Measurements from ENCODE around the gene NDUFAF3.

The NDUFAF3 gene

DNA sequence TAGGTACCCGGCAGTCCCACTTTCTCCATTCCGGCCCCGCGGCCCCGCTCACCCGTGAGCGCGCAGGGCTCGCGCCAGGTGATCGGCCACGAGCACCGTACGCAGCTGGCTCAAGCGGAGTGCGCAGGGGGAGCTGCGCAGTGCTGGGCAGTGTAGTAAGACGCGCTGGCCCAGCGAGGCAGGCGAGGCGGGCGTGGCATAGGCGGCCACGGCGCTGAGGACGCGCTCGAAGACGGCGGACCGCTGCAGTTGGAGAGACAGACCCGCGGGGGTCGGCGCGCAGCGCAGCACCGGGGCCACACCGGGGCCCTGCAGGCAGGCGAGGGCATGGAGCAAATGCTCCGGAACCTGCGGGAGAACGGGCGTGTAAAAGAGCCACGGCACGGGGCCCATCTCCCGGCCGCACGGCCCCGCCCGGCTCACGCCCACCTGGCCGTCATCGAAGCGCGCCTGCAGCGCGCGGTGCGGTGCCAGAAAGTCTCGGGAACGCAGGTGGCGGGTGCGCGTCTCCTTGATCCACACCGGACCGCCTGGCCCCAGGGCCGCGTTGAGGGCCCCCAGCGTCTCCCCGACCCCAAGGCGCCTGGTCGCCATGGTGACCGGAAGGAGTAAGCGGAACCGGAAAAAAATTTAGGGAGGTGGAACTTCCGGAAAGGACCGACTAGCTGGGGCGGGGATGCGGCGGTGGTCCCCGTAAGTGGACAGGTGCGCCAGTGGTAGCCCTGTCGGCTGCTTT, 3.8 kb upstream of the NDUFAF3 start, which contains the start of gene DALRD3:
Gene DALRD3 (minus strand): TSS at position 610 of the 736 bp plus-strand sequence. CDS start 16 bp downstream, at position 594.
- H3K9me3 ChIP-seq (ENCODE audit: control insufficient read depth in 5 of 5, low read length in 5 of 5): no peaks in the 10 kb centered on the region
- H3K36me3 ChIP-seq (ENCODE audit: control insufficient read depth in 5 of 5, insufficient read depth in 5 of 5, low read length in 5 of 5): peaks cover 0 to 40% (median 36%) of the 10 kb centered on the region in 5 donors
- peaks cover 10 to 56% (median 47%) of the 10 kb centered on the region in 5 donors for H3K4me1 ChIP-seq (ENCODE audit: control insufficient read depth in 5 of 5, insufficient read depth in 5 of 5, low read length in 5 of 5)
- H3K27me3 ChIP-seq (ENCODE audit: control insufficient read depth in 5 of 5, insufficient read depth in 4 of 5, low read length in 5 of 5): no peaks in the 10 kb centered on the region
- H3K27ac ChIP-seq (ENCODE audit: low read depth, low read length): peak within 1 kb of the TSS; percentile 98
- peak within 1 kb of the TSS in 4 of 5 donors; percentile 40 to 76 (median 53) for H3K9ac ChIP-seq (ENCODE audit: low read length in 5 of 5)
- peak within 1 kb of the TSS; percentile 62 to 89 (median 83) for H3K4me3 ChIP-seq (ENCODE audit: low read depth in 1 of 5, low read length in 5 of 5)

DNA sequence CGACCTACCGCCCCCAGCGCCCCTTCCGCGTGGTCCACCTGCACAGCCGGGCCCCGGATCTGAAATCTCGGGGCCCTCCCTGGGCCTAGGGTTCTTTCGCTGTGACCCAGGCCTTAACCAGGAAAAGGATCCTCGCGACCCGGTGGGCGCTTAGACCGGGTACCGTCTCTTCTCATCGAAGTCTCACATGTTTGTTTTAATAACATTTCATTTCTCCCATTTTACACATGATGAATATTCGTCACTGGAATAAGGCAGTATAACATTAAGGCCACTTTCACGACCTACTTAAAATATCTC, 3.3 kb upstream of the NDUFAF3 start:
- Histone ChIP-seq H3K9me3 (ENCODE audit: control insufficient read depth in 5 of 5, low read length in 5 of 5) (no peaks in the 10 kb centered on the region), H3K36me3 (ENCODE audit: control insufficient read depth in 5 of 5, insufficient read depth in 5 of 5, low read length in 5 of 5) (peaks cover 0 to 40% (median 33%) of the 10 kb centered on the region in 5 donors), H3K9ac (ENCODE audit: low read length in 5 of 5) (peak overlapping the region in 4 of 5 donors; percentile 40 to 76 (median 53)), H3K27me3 (ENCODE audit: control insufficient read depth in 5 of 5, insufficient read depth in 4 of 5, low read length in 5 of 5) (no peaks in the 10 kb centered on the region), H3K4me1 (ENCODE audit: control insufficient read depth in 5 of 5, insufficient read depth in 5 of 5, low read length in 5 of 5) (peaks cover 10 to 58% (median 50%) of the 10 kb centered on the region in 5 donors), H3K4me3 (ENCODE audit: low read depth in 1 of 5, low read length in 5 of 5) (peak overlapping the region; percentile 62 to 89 (median 83)), H3K27ac (ENCODE audit: low read depth, low read length) (no peak overlapping the region)

DNA sequence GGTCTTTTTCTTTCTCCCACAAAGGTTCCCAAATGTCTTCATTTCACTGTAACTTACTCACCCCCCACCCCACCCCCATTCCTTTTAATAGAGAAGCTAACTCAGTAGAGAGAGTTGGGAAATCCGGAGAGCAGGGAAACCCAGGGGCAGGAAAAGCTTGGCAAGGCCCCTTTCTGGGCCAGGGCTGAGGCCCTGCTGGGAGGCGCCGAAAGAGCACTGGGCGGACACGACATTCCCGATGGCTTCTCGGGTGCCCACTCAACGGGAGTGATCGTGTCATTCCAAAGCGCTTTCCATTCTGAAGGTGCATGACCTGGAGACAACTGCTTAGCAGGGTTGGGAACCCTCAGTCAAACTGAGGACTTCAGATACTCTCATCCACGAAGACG, 2.0 kb upstream of the NDUFAF3 start:
- Histone ChIP-seq H3K9me3 (ENCODE audit: control insufficient read depth in 5 of 5, low read length in 5 of 5) (no peaks in the 10 kb centered on the region), H3K36me3 (ENCODE audit: control insufficient read depth in 5 of 5, insufficient read depth in 5 of 5, low read length in 5 of 5) (peaks cover 0 to 41% (median 35%) of the 10 kb centered on the region in 5 donors), H3K4me1 (ENCODE audit: control insufficient read depth in 5 of 5, insufficient read depth in 5 of 5, low read length in 5 of 5) (peaks cover 10 to 66% (median 50%) of the 10 kb centered on the region in 5 donors), H3K9ac (ENCODE audit: low read length in 5 of 5) (peak overlapping the region in 4 of 5 donors; percentile 52 to 98 (median 90)), H3K27me3 (ENCODE audit: control insufficient read depth in 5 of 5, insufficient read depth in 4 of 5, low read length in 5 of 5) (no peaks in the 10 kb centered on the region), H3K27ac (ENCODE audit: low read depth, low read length) (peak overlapping the region; percentile 98), H3K4me3 (ENCODE audit: low read depth in 1 of 5, low read length in 5 of 5) (peak overlapping the region; percentile 62 to 95 (median 84))

DNA sequence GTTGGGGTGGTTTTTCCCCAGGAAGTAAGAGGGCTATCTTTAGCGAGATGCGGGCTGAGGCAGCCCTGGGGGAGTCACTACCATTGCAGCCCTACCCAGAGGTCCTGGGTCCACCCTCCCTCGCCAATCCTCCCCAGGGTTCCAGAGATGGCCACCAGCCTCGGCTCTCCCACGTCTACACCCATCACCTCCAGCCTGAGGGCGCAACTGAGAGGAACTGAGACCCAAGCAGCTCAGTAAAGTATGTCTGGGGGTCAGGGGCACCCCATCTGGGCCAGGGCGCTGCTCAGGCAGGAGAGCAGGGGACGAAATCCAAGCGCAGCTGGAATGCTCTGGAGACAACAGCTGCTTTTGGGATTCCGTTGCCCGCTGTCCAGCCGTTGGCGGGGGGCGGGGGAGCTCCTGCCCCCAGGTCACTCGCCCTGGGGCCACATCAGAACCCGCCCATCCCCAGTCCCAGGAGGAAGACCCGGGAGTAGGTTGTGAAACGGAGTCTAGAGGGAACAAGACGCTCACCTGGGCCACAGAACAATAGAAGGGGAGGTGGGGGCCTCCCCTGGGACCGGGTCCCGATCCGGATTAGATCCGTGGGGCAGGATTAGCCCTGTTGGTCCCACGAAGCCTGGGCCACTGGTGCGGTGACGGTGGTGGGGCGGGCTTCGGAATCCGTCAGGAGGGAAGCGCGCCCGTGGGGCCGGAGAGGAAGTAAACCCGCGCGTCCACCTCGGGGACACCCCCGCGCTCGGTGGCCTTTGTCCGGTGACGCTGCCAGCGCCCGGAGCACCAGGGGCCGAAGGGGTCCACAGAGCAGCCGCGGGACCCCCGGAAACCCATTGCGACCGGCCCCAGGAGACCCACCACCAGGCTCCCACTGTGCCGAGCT, 1.4 kb upstream of the NDUFAF3 start:
- peak overlapping the region; percentile 98 for H3K27ac ChIP-seq (ENCODE audit: low read depth, low read length)
- H3K9ac ChIP-seq (ENCODE audit: low read length in 5 of 5): peak overlapping the region; percentile 52 to 98 (median 96)
- H3K4me1 ChIP-seq (ENCODE audit: control insufficient read depth in 5 of 5, insufficient read depth in 5 of 5, low read length in 5 of 5): peaks cover 10 to 72% (median 55%) of the 10 kb centered on the region in 5 donors
- H3K4me3 ChIP-seq (ENCODE audit: low read depth in 1 of 5, low read length in 5 of 5): peak overlapping the region; percentile 62 to 95 (median 84)
- H3K9me3 ChIP-seq (ENCODE audit: control insufficient read depth in 5 of 5, low read length in 5 of 5): no peaks in the 10 kb centered on the region
- no peaks in the 10 kb centered on the region for H3K27me3 ChIP-seq (ENCODE audit: control insufficient read depth in 5 of 5, insufficient read depth in 4 of 5, low read length in 5 of 5)
- peaks cover 0 to 41% (median 35%) of the 10 kb centered on the region in 5 donors for H3K36me3 ChIP-seq (ENCODE audit: control insufficient read depth in 5 of 5, insufficient read depth in 5 of 5, low read length in 5 of 5)

DNA sequence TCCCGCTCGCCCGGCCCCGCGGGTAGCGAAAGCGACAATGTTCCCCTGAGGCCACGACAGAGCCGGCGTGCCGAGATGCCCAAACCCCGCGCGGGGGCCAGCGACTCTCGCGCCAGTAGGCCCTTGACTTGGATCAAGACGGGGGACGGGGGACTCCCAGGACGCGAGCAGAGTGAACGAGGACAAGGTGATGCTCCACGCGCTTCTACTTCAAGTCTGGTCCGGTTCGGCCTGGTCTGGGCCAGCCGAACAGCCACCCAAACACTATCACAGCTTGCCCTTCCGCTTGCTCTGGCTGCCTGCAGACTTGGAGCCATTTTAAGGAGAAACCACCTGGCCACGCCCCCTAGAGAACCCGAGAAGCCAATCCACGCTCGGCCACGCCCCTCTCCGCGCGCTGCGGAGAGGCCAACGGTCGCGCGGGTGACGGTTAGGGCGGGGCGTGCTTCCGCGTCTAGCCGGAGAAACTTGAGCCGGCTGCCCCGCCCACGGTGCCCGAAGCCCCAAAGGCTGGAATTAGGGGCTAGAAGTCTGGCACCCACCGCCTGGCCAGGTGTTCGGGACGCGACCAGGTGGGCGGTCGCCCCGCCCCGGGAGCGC, 608 bp upstream of the NDUFAF3 start:
- peaks cover 10 to 73% (median 56%) of the 10 kb centered on the region in 5 donors for H3K4me1 ChIP-seq (ENCODE audit: control insufficient read depth in 5 of 5, insufficient read depth in 5 of 5, low read length in 5 of 5)

DNA sequence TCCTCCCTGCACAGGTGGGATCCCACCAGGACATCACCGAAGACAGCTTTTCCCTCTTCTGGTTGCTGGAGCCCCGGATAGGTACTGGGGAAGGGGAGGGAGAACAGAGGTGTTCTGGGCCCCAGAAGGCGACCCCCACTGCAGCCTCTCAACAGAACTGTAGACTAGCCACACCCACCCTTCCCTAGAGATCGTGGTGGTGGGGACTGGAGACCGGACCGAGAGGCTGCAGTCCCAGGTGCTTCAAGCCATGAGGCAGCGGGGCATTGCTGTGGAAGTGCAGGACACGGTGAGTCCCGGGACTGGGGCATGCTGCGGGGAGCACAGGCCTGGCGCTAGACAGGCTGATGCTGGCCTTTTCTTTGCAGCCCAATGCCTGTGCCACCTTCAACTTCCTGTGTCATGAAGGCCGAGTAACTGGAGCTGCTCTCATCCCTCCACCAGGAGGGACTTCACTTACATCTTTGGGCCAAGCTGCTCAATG, 809 bp downstream of the NDUFAF3 start:
- peak overlapping the region; percentile 90 to 98 (median 96) for H3K9ac ChIP-seq (ENCODE audit: low read length in 5 of 5)
- H3K36me3 ChIP-seq (ENCODE audit: control insufficient read depth in 5 of 5, insufficient read depth in 5 of 5, low read length in 5 of 5): peaks cover 0 to 40% (median 36%) of the 10 kb centered on the region in 5 donors
- H3K27me3 ChIP-seq (ENCODE audit: control insufficient read depth in 5 of 5, insufficient read depth in 4 of 5, low read length in 5 of 5): no peaks in the 10 kb centered on the region
- peaks cover 9 to 71% (median 48%) of the 10 kb centered on the region in 5 donors for H3K4me1 ChIP-seq (ENCODE audit: control insufficient read depth in 5 of 5, insufficient read depth in 5 of 5, low read length in 5 of 5)
- peak overlapping the region; percentile 98 for H3K27ac ChIP-seq (ENCODE audit: low read depth, low read length)
- H3K9me3 ChIP-seq (ENCODE audit: control insufficient read depth in 5 of 5, low read length in 5 of 5): no peaks in the 10 kb centered on the region
- H3K4me3 ChIP-seq (ENCODE audit: low read depth in 1 of 5, low read length in 5 of 5): peak overlapping the region; percentile 78 to 95 (median 92)

More for the DNA sequence above, 608 bp upstream of the NDUFAF3 start:
- H3K9me3 ChIP-seq (ENCODE audit: control insufficient read depth in 5 of 5, low read length in 5 of 5): no peaks in the 10 kb centered on the region
- peak overlapping the region; percentile 98 for H3K27ac ChIP-seq (ENCODE audit: low read depth, low read length)
- H3K9ac ChIP-seq (ENCODE audit: low read length in 5 of 5): peak overlapping the region in 4 of 5 donors; percentile 90 to 98 (median 96)
- no peaks in the 10 kb centered on the region for H3K27me3 ChIP-seq (ENCODE audit: control insufficient read depth in 5 of 5, insufficient read depth in 4 of 5, low read length in 5 of 5)
- peaks cover 0 to 41% (median 35%) of the 10 kb centered on the region in 5 donors for H3K36me3 ChIP-seq (ENCODE audit: control insufficient read depth in 5 of 5, insufficient read depth in 5 of 5, low read length in 5 of 5)
- H3K4me3 ChIP-seq (ENCODE audit: low read depth in 1 of 5, low read length in 5 of 5): peak overlapping the region; percentile 72 to 95 (median 84)

DNA sequence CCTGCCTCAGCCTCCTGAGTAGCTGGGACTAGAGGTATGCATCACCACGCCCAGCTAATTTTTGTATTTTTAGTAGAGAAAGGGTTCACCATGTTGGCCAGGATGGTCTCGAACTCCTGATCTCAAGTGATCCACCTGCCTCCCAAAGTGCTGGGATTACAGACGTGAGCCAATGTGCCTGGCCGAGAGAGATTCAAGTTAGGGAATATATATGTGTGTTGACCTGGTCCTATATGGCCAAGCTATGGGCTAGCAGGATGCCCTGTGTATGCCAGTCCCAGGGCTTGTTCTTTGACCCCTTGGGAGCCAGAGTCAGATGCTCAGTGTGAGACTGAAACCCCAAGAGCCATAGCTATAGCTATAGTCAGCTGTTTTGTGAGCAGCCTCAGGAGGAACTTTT, 1.9 kb downstream of the NDUFAF3 start:
- no peak overlapping the region for H3K4me3 ChIP-seq (ENCODE audit: low read depth in 1 of 5, low read length in 5 of 5)
- H3K27ac ChIP-seq (ENCODE audit: low read depth, low read length): no peak overlapping the region
- H3K9me3 ChIP-seq (ENCODE audit: control insufficient read depth in 5 of 5, low read length in 5 of 5): no peaks in the 10 kb centered on the region
- H3K36me3 ChIP-seq (ENCODE audit: control insufficient read depth in 5 of 5, insufficient read depth in 5 of 5, low read length in 5 of 5): peaks cover 0 to 40% (median 36%) of the 10 kb centered on the region in 5 donors
- H3K4me1 ChIP-seq (ENCODE audit: control insufficient read depth in 5 of 5, insufficient read depth in 5 of 5, low read length in 5 of 5): peaks cover 14 to 71% (median 50%) of the 10 kb centered on the region in 5 donors
- no peak overlapping the region for H3K9ac ChIP-seq (ENCODE audit: low read length in 5 of 5)
- H3K27me3 ChIP-seq (ENCODE audit: control insufficient read depth in 5 of 5, insufficient read depth in 4 of 5, low read length in 5 of 5): no peaks in the 10 kb centered on the region

DNA sequence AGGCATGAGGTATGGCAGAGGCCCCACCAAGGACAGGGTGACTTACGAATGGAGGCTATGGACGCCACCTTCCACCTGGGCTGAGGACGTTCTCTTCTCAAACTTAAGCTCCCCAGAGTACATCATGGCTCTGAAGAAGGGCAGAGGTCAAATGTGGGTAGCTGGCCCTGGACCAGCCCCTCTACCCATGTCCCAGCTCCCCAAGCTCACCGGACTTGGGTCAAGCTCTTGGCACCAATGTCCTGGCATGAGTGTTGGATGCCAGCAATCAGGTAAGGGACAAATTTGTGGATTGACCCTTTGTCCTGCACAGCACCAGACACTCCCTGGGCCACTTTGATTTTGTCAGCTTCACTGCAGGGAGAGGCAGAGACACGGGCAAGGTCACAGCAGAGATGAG, 2.5 kb downstream of the NDUFAF3 start:
- peaks cover 15 to 69% (median 49%) of the 10 kb centered on the region in 5 donors for H3K4me1 ChIP-seq (ENCODE audit: control insufficient read depth in 5 of 5, insufficient read depth in 5 of 5, low read length in 5 of 5)
- no peak overlapping the region for H3K4me3 ChIP-seq (ENCODE audit: low read depth in 1 of 5, low read length in 5 of 5)
- peaks cover 0 to 40% (median 36%) of the 10 kb centered on the region in 5 donors for H3K36me3 ChIP-seq (ENCODE audit: control insufficient read depth in 5 of 5, insufficient read depth in 5 of 5, low read length in 5 of 5)
- H3K9me3 ChIP-seq (ENCODE audit: control insufficient read depth in 5 of 5, low read length in 5 of 5): no peaks in the 10 kb centered on the region
- no peaks in the 10 kb centered on the region for H3K27me3 ChIP-seq (ENCODE audit: control insufficient read depth in 5 of 5, insufficient read depth in 4 of 5, low read length in 5 of 5)
- H3K27ac ChIP-seq (ENCODE audit: low read depth, low read length): no peak overlapping the region
- H3K9ac ChIP-seq (ENCODE audit: low read length in 5 of 5): no peak overlapping the region

DNA sequence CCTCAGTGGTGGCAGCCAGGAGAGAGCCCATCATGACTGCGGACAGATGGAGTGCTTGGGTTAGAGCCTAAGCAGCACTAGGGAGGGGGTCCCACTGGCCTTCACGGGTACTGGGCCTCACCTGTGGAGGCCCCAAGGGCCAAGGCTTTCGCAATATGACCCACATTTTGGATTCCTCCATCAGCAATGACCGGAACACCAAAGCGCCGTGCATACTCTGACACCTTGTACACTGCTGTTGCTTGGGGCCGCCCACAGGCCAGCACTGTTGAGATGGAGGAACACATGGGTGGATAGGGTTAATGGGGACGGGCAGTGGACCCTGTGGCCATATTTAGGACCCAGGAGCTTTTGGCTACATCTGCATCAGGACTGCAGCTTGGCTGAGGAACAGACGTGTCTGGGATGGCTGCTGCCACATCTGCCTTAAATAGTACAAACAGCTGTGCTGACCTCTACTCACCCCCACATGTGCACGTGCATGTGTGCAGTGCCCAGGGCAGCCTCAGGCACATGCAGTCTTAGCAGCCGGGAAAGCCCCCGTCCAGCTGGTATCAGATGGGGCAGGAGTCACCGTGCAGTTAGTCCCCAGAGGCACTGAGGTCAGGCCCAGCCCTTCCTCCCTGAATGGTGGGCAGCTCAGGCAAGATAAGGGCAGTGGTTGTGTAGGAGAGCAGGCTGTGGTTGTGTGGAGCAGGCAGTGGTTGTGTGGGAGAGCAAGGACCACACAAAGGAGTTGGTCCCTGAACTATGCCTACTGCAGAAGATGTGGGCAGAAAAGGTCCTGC, 3.3 kb downstream of the NDUFAF3 start:
- Histone ChIP-seq H3K27ac (ENCODE audit: low read depth, low read length) (no peak overlapping the region), H3K4me3 (ENCODE audit: low read depth in 1 of 5, low read length in 5 of 5) (no peak overlapping the region), H3K27me3 (ENCODE audit: control insufficient read depth in 5 of 5, insufficient read depth in 4 of 5, low read length in 5 of 5) (no peaks in the 10 kb centered on the region), H3K4me1 (ENCODE audit: control insufficient read depth in 5 of 5, insufficient read depth in 5 of 5, low read length in 5 of 5) (peaks cover 13 to 66% (median 44%) of the 10 kb centered on the region in 5 donors), H3K36me3 (ENCODE audit: control insufficient read depth in 5 of 5, insufficient read depth in 5 of 5, low read length in 5 of 5) (peaks cover 0 to 44% (median 36%) of the 10 kb centered on the region in 5 donors), H3K9me3 (ENCODE audit: control insufficient read depth in 5 of 5, low read length in 5 of 5) (no peaks in the 10 kb centered on the region), H3K9ac (ENCODE audit: low read length in 5 of 5) (no peak overlapping the region)

Measured in subcutaneous abdominal adipose tissue (tissue), 5 donors.